ENCODE results near the gene CA7. TPM values are rescaled to one million over a fixed set of nuclear protein-coding genes. Genes with fewer than 3 reads are reported as not detected.

Gene CA7
- total RNA-seq, 1 donor from 2014 or later: not detected

DNA sequence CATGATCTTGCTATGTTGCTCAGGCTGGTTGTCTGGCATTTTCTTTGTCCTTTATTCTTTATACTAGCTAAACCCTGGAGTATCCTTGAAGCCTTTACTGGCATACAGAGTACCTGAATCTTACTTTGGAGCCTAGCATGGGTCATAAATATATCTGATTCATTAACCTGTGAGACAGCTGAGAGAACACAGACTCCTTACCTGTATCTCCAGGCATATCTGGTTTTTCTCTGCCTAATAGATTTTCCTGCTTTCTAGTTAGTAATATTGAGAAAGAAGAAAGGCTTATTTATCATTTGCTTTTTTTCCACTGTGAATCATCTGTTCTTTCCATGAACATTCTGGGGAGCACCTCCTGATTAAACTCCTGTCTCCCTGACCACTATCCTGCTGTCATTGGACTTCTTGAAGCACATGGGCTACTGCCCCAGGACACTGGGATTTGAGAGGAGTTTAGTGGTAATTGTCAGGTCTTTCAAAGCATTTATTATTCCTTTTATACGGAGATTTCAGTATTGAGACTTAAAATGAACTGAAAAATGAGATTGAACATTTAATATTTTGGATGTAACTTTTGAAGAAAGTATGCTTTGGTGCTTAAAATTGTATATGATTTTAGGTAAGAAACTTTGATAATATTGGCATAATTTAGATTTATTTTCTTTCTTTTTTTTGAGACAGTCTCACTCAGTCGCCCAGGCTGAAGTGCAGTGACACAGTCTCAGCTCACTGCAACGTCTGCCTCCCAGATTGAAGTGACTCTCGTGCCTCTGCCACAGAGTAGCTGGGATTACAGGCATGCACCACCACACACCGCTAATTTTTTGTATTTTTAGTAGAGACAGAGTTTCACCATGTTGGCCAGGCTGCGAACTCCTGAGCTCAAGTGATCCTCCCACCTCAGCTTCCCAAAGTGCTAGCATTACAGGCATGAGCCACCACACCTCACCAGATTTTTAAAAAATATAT is 44.7 kb downstream of the CA7 start:
- Histone ChIP-seq H3K4me3 (ENCODE audit: low read depth, low read length) (no peak overlapping the region), H3K27me3 (ENCODE audit: control insufficient read depth, insufficient read depth, low read length) (no peaks in the 10 kb centered on the region), H3K36me3 (ENCODE audit: control insufficient read depth, insufficient read depth, low read length) (peaks cover 1% of the 10 kb centered on the region)
- no peak for DNase-seq (ENCODE audit: low read depth)
- TF ChIP-seq, protein P1, sequence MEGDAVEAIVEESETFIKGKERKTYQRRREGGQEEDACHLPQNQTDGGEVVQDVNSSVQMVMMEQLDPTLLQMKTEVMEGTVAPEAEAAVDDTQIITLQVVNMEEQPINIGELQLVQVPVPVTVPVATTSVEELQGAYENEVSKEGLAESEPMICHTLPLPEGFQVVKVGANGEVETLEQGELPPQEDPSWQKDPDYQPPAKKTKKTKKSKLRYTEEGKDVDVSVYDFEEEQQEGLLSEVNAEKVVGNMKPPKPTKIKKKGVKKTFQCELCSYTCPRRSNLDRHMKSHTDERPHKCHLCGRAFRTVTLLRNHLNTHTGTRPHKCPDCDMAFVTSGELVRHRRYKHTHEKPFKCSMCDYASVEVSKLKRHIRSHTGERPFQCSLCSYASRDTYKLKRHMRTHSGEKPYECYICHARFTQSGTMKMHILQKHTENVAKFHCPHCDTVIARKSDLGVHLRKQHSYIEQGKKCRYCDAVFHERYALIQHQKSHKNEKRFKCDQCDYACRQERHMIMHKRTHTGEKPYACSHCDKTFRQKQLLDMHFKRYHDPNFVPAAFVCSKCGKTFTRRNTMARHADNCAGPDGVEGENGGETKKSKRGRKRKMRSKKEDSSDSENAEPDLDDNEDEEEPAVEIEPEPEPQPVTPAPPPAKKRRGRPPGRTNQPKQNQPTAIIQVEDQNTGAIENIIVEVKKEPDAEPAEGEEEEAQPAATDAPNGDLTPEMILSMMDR (IDR thresholded peaks at IDR 0.05; ENCODE audit: insufficient read depth, low read length, poor library complexity, severe bottlenecking): no peak

- no peak for DNase-seq (ENCODE audit: low read depth)
- Histone ChIP-seq H3K36me3 (ENCODE audit: control insufficient read depth, insufficient read depth, low read length) (no peaks in the 10 kb centered on the region), H3K27me3 (ENCODE audit: control insufficient read depth, insufficient read depth, low read length) (no peaks in the 10 kb centered on the region), H3K4me3 (ENCODE audit: low read depth, low read length) (no peak overlapping the region)
- TF ChIP-seq, protein P1 (IDR thresholded peaks at IDR 0.05; ENCODE audit: insufficient read depth, low read length, poor library complexity, severe bottlenecking): no peak
These were observed 45.4 kb downstream of the CA7 start for GRCh38 chr16:66889622-66890021.

DNA sequence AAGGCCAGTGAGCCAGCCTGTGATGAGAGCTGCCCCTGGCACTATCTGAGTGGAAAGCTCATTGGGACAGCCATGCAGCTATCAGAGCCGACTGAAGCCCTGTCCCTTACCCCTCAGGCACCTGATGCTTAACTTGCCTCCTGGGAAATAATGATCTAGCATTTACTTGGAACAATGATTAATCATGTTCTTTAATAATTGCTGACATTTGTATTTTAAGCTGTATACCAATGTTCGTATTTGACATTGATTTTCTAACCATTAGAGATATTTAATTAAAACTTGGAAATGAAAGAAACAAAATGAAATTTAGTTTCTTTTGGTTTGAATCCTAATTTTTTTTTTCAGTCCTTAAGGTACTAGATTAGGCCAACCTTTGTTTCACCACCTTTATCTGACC is 46.6 kb downstream of the CA7 start:
- TF ChIP-seq, protein P1 (IDR thresholded peaks at IDR 0.05; ENCODE audit: insufficient read depth, low read length, poor library complexity, severe bottlenecking): no peak
- DNase-seq (ENCODE audit: low read depth): no peak
- H3K4me3 ChIP-seq (ENCODE audit: low read depth, low read length): no peak overlapping the region
- no peaks in the 10 kb centered on the region for H3K27me3 ChIP-seq (ENCODE audit: control insufficient read depth, insufficient read depth, low read length)
- H3K36me3 ChIP-seq (ENCODE audit: control insufficient read depth, insufficient read depth, low read length): no peaks in the 10 kb centered on the region

GRCh38 chr16:66891360-66891759 is 47.1 kb downstream of the CA7 start:
- DNase-seq (ENCODE audit: low read depth): no peak
- no peaks in the 10 kb centered on the region for H3K27me3 ChIP-seq (ENCODE audit: control insufficient read depth, insufficient read depth, low read length)
- no peaks in the 10 kb centered on the region for H3K36me3 ChIP-seq (ENCODE audit: control insufficient read depth, insufficient read depth, low read length)
- TF ChIP-seq, protein P1 (IDR thresholded peaks at IDR 0.05; ENCODE audit: insufficient read depth, low read length, poor library complexity, severe bottlenecking): no peak
- H3K4me3 ChIP-seq (ENCODE audit: low read depth, low read length): no peak overlapping the region

DNA sequence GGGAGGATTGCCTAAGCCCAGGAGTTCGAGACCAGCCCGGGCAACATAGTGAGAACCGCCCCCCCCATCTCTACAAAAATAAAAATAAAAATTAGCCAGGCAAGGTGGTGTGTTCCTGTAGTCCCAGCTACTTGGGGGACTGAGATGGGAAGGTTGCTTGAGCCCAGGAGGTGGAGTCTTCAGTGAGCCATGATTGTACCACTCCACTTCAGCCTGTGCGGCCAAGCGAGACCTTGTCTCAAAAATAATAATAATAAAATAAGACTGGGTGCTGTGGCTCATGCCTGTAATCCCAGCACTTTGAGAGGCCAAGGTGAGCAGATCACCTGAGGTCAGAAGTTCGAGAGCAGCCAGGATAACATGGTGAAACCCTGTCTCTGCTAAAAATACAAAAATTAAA is 47.6 kb downstream of the CA7 start:
- no peak overlapping the region for H3K4me3 ChIP-seq (ENCODE audit: low read depth, low read length)
- no peaks in the 10 kb centered on the region for H3K36me3 ChIP-seq (ENCODE audit: control insufficient read depth, insufficient read depth, low read length)
- TF ChIP-seq, protein P1 (IDR thresholded peaks at IDR 0.05; ENCODE audit: insufficient read depth, low read length, poor library complexity, severe bottlenecking): no peak

More for the DNA sequence above, 47.6 kb downstream of the CA7 start:
- H3K27me3 ChIP-seq (ENCODE audit: control insufficient read depth, insufficient read depth, low read length): no peaks in the 10 kb centered on the region
- no peak for DNase-seq (ENCODE audit: low read depth)
